Glomerular endothelial cell (primary cell): ENCODE measurements around the gene CCDC80. TPM values are rescaled to one million over a fixed set of nuclear protein-coding genes. Genes with fewer than 3 reads are reported as not detected.
"Not testable (repeated sequence)": the region's sequence is repeated elsewhere in the genome, so short reads cannot be mapped to it uniquely, and the experiment has no call there.

Experiments used
- DNase-seq: peaks from one replicate; pipeline ENCODE4 v3.0.0-alpha.2; 2011; ENCODE audit warnings: low read depth, low spot score; ENCODE audit errors: extremely low read depth
- total RNA-seq: library from RNA; depleted of rRNA; stranded (reverse); fragments of >200 nt; gene quantifications from 2 replicates; pipeline ENCODE4 v1.2.3, GENCODE V29; 2015

The CCDC80 gene
- 7.6 and 16.2 TPM in 2 replicates for total RNA-seq

DNA sequence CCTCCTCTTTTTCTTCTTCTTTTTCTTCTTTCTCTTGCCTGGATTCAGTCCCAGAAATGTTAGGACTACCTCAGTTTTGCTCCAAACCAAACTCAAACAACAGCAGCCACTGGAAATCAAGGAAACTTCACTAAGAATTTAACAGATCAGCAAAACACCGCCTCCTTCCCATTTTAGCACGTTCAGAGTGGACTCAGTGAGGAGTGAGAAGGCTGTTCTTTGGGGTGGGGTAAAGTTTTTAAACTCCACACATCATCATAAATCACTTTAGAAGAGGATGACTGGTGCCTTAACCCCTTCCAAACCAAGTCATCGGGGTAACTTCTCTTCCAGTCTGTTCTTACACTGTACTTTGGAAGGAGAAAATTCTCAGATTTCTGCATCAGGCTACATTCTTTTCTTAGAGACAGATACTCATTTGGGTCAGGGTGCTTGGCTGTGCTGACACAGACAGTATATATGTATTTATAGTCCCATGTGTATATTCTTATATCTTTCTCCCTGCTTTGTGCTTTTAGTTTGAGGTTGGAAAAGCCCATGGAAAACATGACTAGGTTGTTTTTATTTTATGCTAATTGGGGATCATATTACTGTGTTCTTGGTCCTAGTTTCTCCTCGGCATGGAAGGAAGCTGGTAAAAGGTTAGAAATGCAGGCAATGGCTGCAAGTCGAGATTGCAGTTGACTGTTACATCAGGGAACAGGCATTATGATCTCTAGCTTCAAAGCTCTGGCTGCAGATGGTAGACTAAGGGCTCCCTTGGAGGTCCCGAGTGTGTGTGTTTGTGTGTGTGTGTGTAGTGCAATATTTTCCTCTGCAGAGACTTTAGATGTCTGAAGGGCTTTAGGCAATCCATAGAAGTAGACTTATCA is at the start of gene CCDC80:
TSS of gene CCDC80 (minus strand) at position 214 of the 872 bp plus-strand sequence. CDS start 1,238 bp downstream, outside the sequence.
- peak; percentile 66 for DNase-seq

DNA sequence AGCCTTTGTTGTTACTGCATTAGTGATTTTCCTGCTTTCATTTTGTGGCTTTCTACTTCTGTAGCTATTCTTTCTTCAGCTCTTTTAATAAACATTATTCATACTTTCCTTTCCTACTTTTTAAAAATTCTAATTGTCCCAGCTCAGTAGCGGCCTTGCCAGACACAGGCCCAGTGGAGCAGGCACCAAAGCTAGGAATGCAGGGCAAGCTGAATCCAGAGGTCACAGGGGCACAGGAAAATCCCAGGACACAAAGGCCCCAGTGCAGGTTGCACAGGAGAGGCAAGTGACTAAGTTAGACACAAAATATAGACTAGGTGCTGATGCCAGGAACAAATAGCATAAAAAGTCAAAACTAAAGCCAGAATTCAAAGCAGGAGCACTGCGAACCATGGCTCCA is 49.0 kb upstream of the CCDC80 start:
- DNase-seq = no peak

DNA sequence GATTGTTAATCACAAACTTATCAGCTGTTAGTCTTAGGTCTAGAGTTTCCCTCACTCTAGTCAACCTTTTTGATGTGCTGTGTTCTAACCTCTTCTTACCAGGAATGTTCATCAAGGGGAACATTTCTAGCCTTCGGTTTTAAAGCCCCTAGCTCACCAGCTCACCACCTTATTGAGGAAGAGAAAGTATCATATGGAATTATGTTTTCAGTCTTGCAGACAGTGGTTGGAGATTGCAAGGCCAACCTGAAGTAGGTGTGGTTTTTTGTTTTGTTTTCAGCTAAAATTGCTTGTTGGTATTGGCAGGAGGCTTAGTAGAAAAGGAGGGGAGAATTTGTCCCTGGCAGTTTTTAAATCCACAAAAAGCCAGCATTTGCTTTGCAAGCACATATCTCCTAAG is 48.4 kb upstream of the CCDC80 start:
- DNase-seq = no peak

- no peak for DNase-seq
Observed at GRCh38 chr3:112688819-112689218, 47.9 kb upstream of the CCDC80 start.

- DNase-seq = no peak
Observed at GRCh38 chr3:112688085-112688769, 47.3 kb upstream of the CCDC80 start.

DNA sequence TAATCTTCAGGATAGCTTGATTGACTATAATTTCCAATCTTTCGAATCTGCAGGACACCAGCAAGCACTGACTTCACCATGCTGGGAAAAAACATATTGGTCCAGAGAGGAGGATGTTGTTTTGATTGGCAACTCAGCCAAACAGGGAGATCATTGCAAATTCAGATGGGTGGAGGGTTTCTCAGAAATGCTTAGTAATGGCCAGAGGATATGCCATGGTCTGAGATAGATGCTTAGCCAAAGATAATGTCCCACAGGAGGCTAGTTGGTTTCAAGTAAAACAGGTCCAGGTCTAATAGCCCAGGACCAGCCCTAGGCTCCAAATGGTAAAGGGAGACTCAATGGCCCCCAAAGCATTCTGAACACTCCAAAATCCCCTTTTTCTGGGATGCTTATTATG is 46.7 kb upstream of the CCDC80 start:
- DNase-seq = no peak

DNA sequence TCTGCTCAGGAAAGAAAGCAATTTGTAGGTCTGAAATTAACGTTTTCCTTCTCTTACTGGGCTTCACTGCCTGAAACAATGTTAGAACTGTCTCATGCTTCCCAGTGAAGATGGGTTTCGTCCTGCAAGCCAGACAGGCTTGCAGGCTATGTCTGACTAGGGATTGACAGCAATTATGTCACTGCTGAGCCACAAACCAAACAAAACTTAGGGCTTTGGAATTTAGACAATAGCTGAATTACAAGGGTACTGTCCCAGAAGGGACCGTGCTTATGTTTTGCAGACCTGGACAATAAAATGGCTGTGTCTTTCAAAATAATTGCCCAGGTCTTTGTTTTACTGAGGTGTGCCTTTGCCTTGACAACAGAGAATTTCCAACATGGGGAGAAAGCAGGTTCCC is 46.3 kb upstream of the CCDC80 start:
- no peak for DNase-seq

GRCh38 chr3:112685956-112686799 is 45.2 kb upstream of the CCDC80 start:
- DNase-seq = no peak

DNA sequence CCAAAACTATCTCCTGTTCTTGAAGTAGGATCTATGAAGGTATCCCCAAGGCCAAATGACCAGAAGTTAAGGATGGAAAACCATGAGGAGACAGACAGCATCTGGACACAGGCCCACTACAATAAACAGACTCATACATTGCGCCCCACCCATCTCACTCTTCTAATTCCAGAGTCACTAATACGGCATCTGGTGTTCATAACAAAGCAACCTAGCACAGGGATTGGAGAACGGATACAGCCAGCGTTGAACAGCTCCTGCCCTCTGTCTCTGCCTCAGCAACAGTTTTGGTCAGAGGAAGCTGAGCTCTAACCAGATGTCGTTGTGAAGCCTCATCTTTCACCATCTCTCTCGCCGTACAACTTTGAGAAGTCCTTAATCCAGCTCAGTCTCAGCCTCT is 44.5 kb upstream of the CCDC80 start:
- no peak for DNase-seq

GRCh38 chr3:112682361-112682760 is 41.4 kb upstream of the CCDC80 start:
- no peak for DNase-seq

DNA sequence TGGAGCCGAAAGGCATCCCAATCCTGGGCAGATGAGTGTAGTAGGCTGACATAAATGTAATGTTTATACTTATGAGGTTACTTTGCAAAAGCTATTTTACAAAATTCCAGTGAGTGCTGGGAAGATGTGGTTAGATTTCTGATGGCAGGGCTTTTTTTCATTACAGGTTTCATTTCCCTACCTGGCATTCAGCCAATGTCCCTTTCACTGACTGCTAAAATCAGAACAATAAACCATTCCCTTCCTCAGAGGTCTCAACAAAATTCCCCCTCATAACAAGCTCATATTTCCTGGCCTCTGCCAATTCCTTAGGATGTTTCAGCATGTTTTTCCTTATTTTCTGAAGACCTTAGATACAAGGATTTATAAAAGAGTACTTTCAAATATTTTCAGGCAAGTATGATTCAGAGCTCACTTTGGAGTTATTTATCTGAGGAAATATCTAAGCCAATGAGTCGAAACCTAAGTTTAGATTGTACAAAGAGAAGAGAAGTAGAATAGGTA is 40.9 kb upstream of the CCDC80 start:
- DNase-seq = no peak

- DNase-seq = no peak
Observed at GRCh38 chr3:112676659-112677234, 35.8 kb upstream of the CCDC80 start.

DNA sequence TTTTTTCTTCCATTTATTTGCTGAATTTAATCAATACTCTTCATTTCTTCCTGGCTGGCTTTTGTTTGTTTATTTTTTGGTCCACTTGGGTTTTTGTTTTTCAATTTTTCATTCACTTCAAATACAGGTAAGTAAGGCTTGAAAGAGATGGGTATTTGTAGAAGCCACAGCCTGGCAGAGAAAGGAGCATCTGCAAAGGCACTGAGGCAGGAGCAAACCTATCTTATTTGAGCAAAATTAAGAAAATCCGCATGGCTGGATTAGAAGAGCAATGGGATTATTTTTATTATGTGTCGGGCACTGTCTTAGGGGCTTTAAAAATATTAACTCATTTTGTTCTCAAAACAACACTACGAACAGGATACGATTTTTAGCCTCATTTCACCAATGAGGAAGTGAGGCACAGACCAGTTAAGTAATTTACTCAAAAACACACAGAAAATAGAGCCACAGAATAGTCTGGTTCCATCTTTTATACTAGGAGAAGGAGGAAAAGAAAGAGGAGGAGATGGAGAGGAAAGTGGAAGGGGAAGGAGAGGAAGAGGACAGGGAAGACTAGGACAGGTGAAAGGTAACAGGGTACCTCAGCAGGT is 35.1 kb upstream of the CCDC80 start:
- no peak for DNase-seq

- DNase-seq = no peak
Observed at GRCh38 chr3:112675349-112675748, 34.4 kb upstream of the CCDC80 start.

- no peak for DNase-seq
Observed at GRCh38 chr3:112672716-112673541, 32.0 kb upstream of the CCDC80 start.

DNA sequence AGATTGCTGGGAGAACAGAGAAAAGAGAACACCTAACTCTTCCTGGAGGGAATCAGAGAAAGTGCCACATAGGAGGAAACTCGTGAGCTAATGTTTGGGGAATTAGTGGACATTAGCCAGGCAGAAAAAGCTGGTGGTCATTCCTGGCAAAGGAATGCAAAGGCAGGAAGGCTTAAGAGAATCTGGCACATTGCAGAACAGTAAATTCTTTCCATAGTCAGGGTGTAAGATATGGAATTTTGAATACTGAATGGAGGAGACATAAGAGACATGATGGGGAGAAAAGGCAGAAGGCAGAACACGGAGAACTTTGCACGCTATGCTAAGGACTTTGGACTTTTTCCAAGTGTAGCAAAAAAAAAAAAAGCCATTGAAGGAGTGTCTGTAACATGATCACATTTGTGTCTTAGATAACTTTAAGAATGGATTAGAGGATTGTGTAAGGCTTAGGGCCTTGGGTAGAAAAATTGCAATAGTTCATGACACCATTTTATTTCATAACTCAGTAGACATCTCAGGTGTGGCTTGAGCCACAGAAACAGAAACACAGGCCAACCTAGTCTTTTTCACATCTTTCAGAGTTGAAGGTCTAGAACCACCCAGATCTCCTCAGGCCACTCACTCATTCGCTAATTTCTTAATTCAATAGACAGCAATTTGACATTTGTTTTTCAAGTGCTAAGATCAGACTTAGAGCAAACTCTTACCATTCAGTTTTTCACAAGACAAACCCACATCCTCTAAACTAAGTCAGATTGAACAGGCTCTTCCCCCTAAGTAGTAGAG is 31.2 kb upstream of the CCDC80 start:
- no peak for DNase-seq

DNA sequence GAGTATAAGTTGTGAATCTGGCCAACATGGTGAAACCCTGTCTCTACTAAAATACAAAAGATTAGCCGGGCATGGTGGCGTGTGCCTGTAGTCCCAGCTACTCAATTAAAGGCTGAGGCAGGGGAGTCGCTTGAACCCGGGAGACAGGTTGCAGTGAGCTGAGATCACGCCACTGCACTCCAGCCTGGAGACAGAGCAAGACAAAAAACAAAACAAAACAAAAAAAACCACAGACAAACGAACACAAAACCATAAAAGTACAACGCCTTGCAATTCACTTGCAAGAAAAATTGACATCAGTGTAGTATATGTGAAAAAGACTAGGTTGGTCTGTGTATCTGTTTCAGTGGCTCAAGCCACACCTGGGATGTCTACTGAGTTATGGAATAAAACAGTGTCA is 29.9 kb upstream of the CCDC80 start:
- DNase-seq = no peak

- no peak for DNase-seq
Observed at GRCh38 chr3:112667599-112667998, 26.7 kb upstream of the CCDC80 start.

DNA sequence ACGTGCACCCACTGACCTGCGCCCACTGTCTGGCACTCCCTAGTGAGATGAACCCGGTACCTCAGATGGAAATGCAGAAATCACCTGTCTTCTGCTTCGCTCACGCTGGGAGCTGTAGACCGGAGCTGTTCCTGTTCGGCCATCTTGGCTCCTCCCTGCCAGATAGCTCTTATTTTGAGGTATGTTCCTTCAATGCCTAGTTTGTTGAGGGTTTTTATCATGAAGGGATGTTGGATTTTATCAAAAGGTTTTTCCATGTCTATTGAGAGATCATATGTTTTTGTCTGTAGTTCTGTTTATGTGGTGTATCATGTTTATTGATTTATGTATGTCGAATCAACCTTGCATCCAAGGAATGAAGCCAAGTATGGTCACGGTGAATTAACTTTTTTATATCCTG is 24.1 kb upstream of the CCDC80 start:
- DNase-seq = not testable (repeated sequence)
